GM12891 (cell line): ENCODE results near the gene ZNF420.

Experiments
- PAX5 ChIP-seq: IDR thresholded peaks from 2 replicates; pipeline ENCODE4 v1.6.1; 2011; ENCODE audit warnings: low read length, moderate library complexity, mild to moderate bottlenecking; ENCODE audit not compliant: insufficient read depth, severe bottlenecking
- POLR2A ChIP-seq: IDR thresholded peaks from 2 replicates; pipeline ENCODE4 v1.6.1; 2011; ENCODE audit warnings: low read depth, low read length, control low read depth
- POLR2AphosphoS5 ChIP-seq: IDR thresholded peaks from 2 replicates; pipeline ENCODE4 v1.6.1; 2011; ENCODE audit warnings: low read depth, low read length, control low read depth
- TAF1 ChIP-seq: IDR thresholded peaks from 2 replicates; pipeline ENCODE4 v1.6.1; 2011; ENCODE audit warnings: low read depth, low read length, control low read depth

- TF ChIP-seq POLR2A, result no peak
- no peak for TF ChIP-seq TAF1
- no peak for TF ChIP-seq POLR2AphosphoS5
- TF ChIP-seq PAX5, result no peak
Measured at GRCh38 chr19:37095859-37096258, 17.6 kb downstream of the ZNF420 start.
